Loucy (cell line): Measurements from ENCODE around the gene ITPRIP.

Experiments
- CTCF ChIP-seq: fragments of 200-600 bp; sonication (generic); conservative IDR thresholded peaks from 2 replicates; pipeline ENCODE4 v1.5.1; 2014; ENCODE audit warnings: mild to moderate bottlenecking, antibody characterized with exemption, low read length
- EZH2phosphoT487 ChIP-seq: fragments of 200-600 bp; IDR thresholded peaks from 2 replicates; pipeline ENCODE4 v1.6.1; 2018; ENCODE audit warnings: antibody characterized with exemption, mild to moderate bottlenecking, moderate library complexity, borderline replicate concordance

GRCh38 chr10:104333728-104334373, 4.4 kb downstream of the ITPRIP start:
- TF ChIP-seq CTCF (no peak), EZH2phosphoT487 (no peak)
